ENCODE results near the gene MCTP1.

Gene MCTP1

GRCh38 chr5:94658272-94658671, 626.6 kb downstream of the MCTP1 start:
- Histone ChIP-seq H3K27me3 (ENCODE audit: insufficient read depth, poor library complexity, severe bottlenecking) (no peaks in the 10 kb centered on the region), H3K27ac (replicated peaks) (no peak overlapping the region), H3K4me3 (replicated peaks; ENCODE audit: insufficient read depth, low read length) (no peak overlapping the region)
- TF ChIP-seq POLR2AphosphoS5 (IDR thresholded peaks at IDR 0.05; ENCODE audit: low read depth), result no peak
- DNase-seq (ENCODE audit: low read depth in 1 of 2, low spot score in 1 of 2), result no peak
